22Rv1 (cell line): ENCODE measurements around the gene FARS2.

Source experiments
- ZFX ChIP-seq: fragments of 450-650 bp; IDR thresholded peaks from 2 replicates; pipeline ENCODE4 v1.6.1; 2017; ENCODE audit warnings: antibody characterized with exemption, borderline replicate concordance
- TF ChIP-seq, protein P1 (sequence below): fragments of 450-650 bp; IDR thresholded peaks from 2 replicates; pipeline ENCODE4 v1.5.1; 2017; ENCODE audit warnings: mild to moderate bottlenecking

DNA sequence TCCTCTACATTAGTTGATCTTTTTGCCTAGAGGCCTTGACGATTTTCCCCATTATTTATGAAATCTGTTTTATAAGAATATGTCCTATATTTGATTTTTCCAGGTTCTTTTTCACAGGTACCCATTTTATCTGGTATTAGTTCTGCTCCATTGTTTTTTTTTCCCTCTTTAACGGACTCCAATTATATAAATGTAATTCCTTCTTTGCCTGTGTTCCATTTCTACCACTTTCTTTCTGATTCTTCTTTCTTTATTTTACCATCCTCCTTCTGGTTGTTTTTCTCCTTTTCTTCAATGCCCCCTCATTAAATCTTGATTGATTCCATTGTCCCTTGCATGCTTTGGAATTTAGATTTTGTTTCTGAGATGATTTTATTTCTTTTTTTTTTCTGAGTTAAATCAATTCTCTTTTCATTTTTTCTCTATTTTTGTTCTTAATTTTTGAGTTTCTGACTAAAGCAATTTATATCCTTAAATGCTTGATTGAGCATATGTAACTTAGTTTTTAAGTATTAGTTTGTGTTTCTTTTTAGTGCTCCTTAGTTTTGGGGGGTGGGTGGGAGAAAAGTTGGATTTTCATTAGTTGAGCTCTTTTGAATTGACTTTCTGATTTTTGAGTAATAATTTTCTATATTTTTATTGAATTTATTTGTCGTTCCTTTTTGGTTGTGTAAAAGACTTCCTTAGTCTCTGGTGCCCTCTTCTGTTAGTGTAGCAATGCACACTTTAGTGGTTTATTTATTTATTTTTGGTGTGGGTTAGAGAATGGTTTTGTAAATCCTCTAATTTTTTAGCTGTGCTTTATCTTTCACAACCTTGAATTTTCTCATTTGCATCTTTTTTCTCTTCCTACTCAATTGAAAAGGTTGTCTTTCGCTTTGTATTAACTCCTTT is 140.8 kb downstream of the FARS2 start:
- no peak for TF ChIP-seq ZFX
- TF ChIP-seq, protein P1, sequence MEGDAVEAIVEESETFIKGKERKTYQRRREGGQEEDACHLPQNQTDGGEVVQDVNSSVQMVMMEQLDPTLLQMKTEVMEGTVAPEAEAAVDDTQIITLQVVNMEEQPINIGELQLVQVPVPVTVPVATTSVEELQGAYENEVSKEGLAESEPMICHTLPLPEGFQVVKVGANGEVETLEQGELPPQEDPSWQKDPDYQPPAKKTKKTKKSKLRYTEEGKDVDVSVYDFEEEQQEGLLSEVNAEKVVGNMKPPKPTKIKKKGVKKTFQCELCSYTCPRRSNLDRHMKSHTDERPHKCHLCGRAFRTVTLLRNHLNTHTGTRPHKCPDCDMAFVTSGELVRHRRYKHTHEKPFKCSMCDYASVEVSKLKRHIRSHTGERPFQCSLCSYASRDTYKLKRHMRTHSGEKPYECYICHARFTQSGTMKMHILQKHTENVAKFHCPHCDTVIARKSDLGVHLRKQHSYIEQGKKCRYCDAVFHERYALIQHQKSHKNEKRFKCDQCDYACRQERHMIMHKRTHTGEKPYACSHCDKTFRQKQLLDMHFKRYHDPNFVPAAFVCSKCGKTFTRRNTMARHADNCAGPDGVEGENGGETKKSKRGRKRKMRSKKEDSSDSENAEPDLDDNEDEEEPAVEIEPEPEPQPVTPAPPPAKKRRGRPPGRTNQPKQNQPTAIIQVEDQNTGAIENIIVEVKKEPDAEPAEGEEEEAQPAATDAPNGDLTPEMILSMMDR: peak; percentile 72
